G401.6 (cell line): ENCODE data around the gene KLHL29.

Experiments used
- FAIRE-seq: peaks from 2 replicates; lab custom pipeline; 2012; peaks lifted over from hg19 to GRCh38; lab: Jason Lieb, UNC

The KLHL29 gene

GRCh38 chr2:23399674-23400261 lies 14.8 kb downstream of the KLHL29 start:
- FAIRE-seq: no peak

- no peak for FAIRE-seq
Observed at GRCh38 chr2:23400703-23401102, 15.7 kb downstream of the KLHL29 start.

- FAIRE-seq: no peak
Observed at GRCh38 chr2:23401427-23402204, 16.6 kb downstream of the KLHL29 start.

GRCh38 chr2:23402205-23402740 lies 17.3 kb downstream of the KLHL29 start:
- FAIRE-seq: no peak

- no peak for FAIRE-seq
Observed at GRCh38 chr2:23404426-23404825, 19.4 kb downstream of the KLHL29 start.

- no peak for FAIRE-seq
Observed at GRCh38 chr2:23409248-23409647, 24.3 kb downstream of the KLHL29 start.

- FAIRE-seq: no peak
Observed at GRCh38 chr2:23410596-23410995, 25.6 kb downstream of the KLHL29 start.

- FAIRE-seq: no peak
Observed at GRCh38 chr2:23411752-23412431, 26.9 kb downstream of the KLHL29 start.

GRCh38 chr2:23412556-23413155 lies 27.7 kb downstream of the KLHL29 start:
- no peak for FAIRE-seq

GRCh38 chr2:23413641-23414040 lies 28.7 kb downstream of the KLHL29 start:
- FAIRE-seq: no peak

GRCh38 chr2:23414106-23414505 lies 29.1 kb downstream of the KLHL29 start:
- no peak for FAIRE-seq

- no peak for FAIRE-seq
Observed at GRCh38 chr2:23414871-23415270, 29.9 kb downstream of the KLHL29 start.

- FAIRE-seq: no peak
Observed at GRCh38 chr2:23417310-23417709, 32.3 kb downstream of the KLHL29 start.

GRCh38 chr2:23418056-23418455 lies 33.1 kb downstream of the KLHL29 start:
- FAIRE-seq: no peak

- no peak for FAIRE-seq
Observed at GRCh38 chr2:23418461-23418911, 33.5 kb downstream of the KLHL29 start.

- no peak for FAIRE-seq
Observed at GRCh38 chr2:23419171-23420090, 34.5 kb downstream of the KLHL29 start.

GRCh38 chr2:23420091-23420839 lies 35.3 kb downstream of the KLHL29 start:
- FAIRE-seq: no peak

GRCh38 chr2:23420840-23421476 lies 36.0 kb downstream of the KLHL29 start:
- FAIRE-seq: no peak

GRCh38 chr2:23422089-23423061 lies 37.4 kb downstream of the KLHL29 start:
- no peak for FAIRE-seq
